ENCODE results near the gene TBC1D5.

- no peak for TF ChIP-seq POLR2A (IDR thresholded peaks at IDR 0.05)
- TF ChIP-seq CTCF (IDR thresholded peaks at IDR 0.05) = no peak
Measured at GRCh38 chr3:17218587-17218986, 523.8 kb downstream of the TBC1D5 start.
